Caco-2 (cell line): ENCODE results near the gene EPS15. TPM values are rescaled to one million over a fixed set of nuclear protein-coding genes. Genes with fewer than 3 reads are reported as not detected.

Experiments
- BruUV-seq: library from RNA; stranded (reverse); fragments of 400-500 nt; replicated peaks from 2 replicates; lab custom pipeline; 2021; lab: Mats Ljungman, UMichigan
- CTCF ChIA-PET: fragments of 300-600 bp; sonication (Branson Sonifier 250); formaldehyde crosslinking; loops from one replicate; lab custom pipeline; 2022; ENCODE audit warnings: antibody characterized with exemption; lab: Charles Lee
- POLR2A ChIA-PET: fragments of 300-600 bp; sonication (Branson Sonifier 250); formaldehyde crosslinking; loops from one replicate; lab custom pipeline; 2022; ENCODE audit warnings: antibody characterized with exemption; lab: Charles Lee
- DNase-seq, 2 experiments: peaks; one replicate each; pipeline versions ENCODE4 v3.0.0 to v3.0.0-alpha.2; 2020 to 2022
- H3K27me3 ChIP-seq: replicated peaks from 2 replicates; pipeline ENCODE4 v1.6.0; 2011; ENCODE audit warnings: low read length; ENCODE audit not compliant: control insufficient read depth, insufficient read depth
- H3K36me3 ChIP-seq: 2 replicates; pipeline ENCODE4 v1.5.1; 2011; ENCODE audit warnings: low read length; ENCODE audit not compliant: control insufficient read depth, insufficient read depth
- H3K4me1 ChIP-seq: fragments of 250-450 bp; sonication (Bioruptor Pico); 2 replicates; pipeline ENCODE4 v1.5.1; 2020; ENCODE audit warnings: mild to moderate bottlenecking
- H3K4me3 ChIP-seq: 2 replicates; pipeline ENCODE4 v1.5.1; 2011; ENCODE audit warnings: low read depth, mild to moderate bottlenecking, control low read depth, low read length
- H3K9me3 ChIP-seq: fragments of 250-450 bp; sonication (Bioruptor Pico); 2 replicates; pipeline ENCODE4 v1.5.1; 2020; ENCODE audit warnings: mild to moderate bottlenecking, moderate library complexity
- H3K27ac Mint-ChIP-seq: one replicate; pipeline ENCODE4 v1.8.0; 2022; ENCODE audit warnings: mixed read lengths; ENCODE audit not compliant: unreplicated experiment
- H3K27me3 Mint-ChIP-seq: one replicate; pipeline ENCODE4 v1.8.0; 2022; ENCODE audit warnings: mixed read lengths; ENCODE audit not compliant: insufficient read depth, unreplicated experiment
- H3K36me3 Mint-ChIP-seq: one replicate; pipeline ENCODE4 v1.8.0; 2022; ENCODE audit warnings: mild to moderate bottlenecking, mixed read lengths; ENCODE audit not compliant: insufficient read depth, unreplicated experiment
- H3K4me1 Mint-ChIP-seq: one replicate; pipeline ENCODE4 v1.8.0; 2022; ENCODE audit warnings: low read depth, mixed read lengths; ENCODE audit not compliant: unreplicated experiment
- H3K4me3 Mint-ChIP-seq: one replicate; pipeline ENCODE4 v1.8.0; 2022; ENCODE audit warnings: mild to moderate bottlenecking, moderate library complexity, mixed read lengths; ENCODE audit not compliant: unreplicated experiment
- H3K9me3 Mint-ChIP-seq: one replicate; pipeline ENCODE4 v1.8.0; 2022; ENCODE audit warnings: mixed read lengths; ENCODE audit not compliant: unreplicated experiment
- CTCF ChIP-seq, 2 experiments: fragments of 200-600 bp in 1 of 2; IDR thresholded peaks; 1 replicate in 1 of 2; 2 replicates in 1 of 2; pipeline versions ENCODE4 v1.5.1 to v1.8.0; 2011 to 2022; ENCODE audit warnings: antibody characterized with exemption in 1 of 2, control low read depth in 1 of 2, inconsistent platforms in 1 of 2, low read depth in 1 of 2, low read length in 1 of 2, mild to moderate bottlenecking in 1 of 2, moderate library complexity in 1 of 2; ENCODE audit not compliant: insufficient read depth in 1 of 2, severe bottlenecking in 1 of 2, unreplicated experiment in 1 of 2
- intact Hi-C: fragments of 100-400 bp; cut with micrococcal nuclease; formaldehyde crosslinking; loops from one replicate; pipeline ENCODE4 v1.10.0; 2022; ENCODE audit not compliant: unreplicated experiment
- total RNA-seq: library from RNA; stranded (reverse); gene quantifications from 2 replicates; pipeline ENCODE4 v1.2.3, GENCODE V29; 2022

EPS15 gene
- total RNA-seq, 1 experiment from 2014 or later, result 41.5 TPM

GRCh38 chr1:51323778-51324177 is 195.3 kb downstream of the EPS15 start:
- peaks cover 6% of the 10 kb centered on the region for H3K4me1 Mint-ChIP-seq
- Histone ChIP-seq H3K9me3 (no peaks in the 10 kb centered on the region), H3K36me3 (no peaks in the 10 kb centered on the region), H3K4me1 (no peaks in the 10 kb centered on the region), H3K4me3 (no peak overlapping the region), H3K27me3 (no peaks in the 10 kb centered on the region)
- TF ChIP-seq CTCF (IDR thresholded peaks at IDR 0.05; ENCODE audit: insufficient read depth in 1 of 2, low read depth in 1 of 2, low read length in 1 of 2, severe bottlenecking in 1 of 2, unreplicated experiment in 1 of 2), result no peak
- DNase-seq, result no peak
- intact Hi-C loops, result no loop called here
- H3K4me3 Mint-ChIP-seq, result no peak overlapping the region
- H3K27me3 Mint-ChIP-seq, result no peaks in the 10 kb centered on the region
- no TSS peak for BruUV-seq
- no peaks in the 10 kb centered on the region for H3K9me3 Mint-ChIP-seq
- CTCF ChIA-PET, result no interaction called here
- no peaks in the 10 kb centered on the region for H3K36me3 Mint-ChIP-seq
- H3K27ac Mint-ChIP-seq, result no peak overlapping the region
- POLR2A ChIA-PET, result no interaction called here

- no peak overlapping the region for H3K4me3 Mint-ChIP-seq
- peaks cover 6% of the 10 kb centered on the region for H3K4me1 Mint-ChIP-seq
- no peaks in the 10 kb centered on the region for H3K9me3 Mint-ChIP-seq
- no peak for DNase-seq
- no peaks in the 10 kb centered on the region for H3K27me3 Mint-ChIP-seq
- no peaks in the 10 kb centered on the region for H3K9me3 ChIP-seq
- H3K4me3 ChIP-seq, result no peak overlapping the region
- H3K27me3 ChIP-seq, result no peaks in the 10 kb centered on the region
- no peak overlapping the region for H3K27ac Mint-ChIP-seq
- POLR2A ChIA-PET, result no interaction called here
- intact Hi-C loops, result no loop called here
- CTCF ChIA-PET, result no interaction called here
- BruUV-seq, result no TSS peak
- no peaks in the 10 kb centered on the region for H3K4me1 ChIP-seq
- no peaks in the 10 kb centered on the region for H3K36me3 Mint-ChIP-seq
- H3K36me3 ChIP-seq, result no peaks in the 10 kb centered on the region
- no peak for TF ChIP-seq CTCF (IDR thresholded peaks at IDR 0.05; ENCODE audit: insufficient read depth in 1 of 2, low read depth in 1 of 2, low read length in 1 of 2, severe bottlenecking in 1 of 2, unreplicated experiment in 1 of 2)
Observed at GRCh38 chr1:51322417-51323101, 196.5 kb downstream of the EPS15 start.

GRCh38 chr1:51321924-51322280 is 197.2 kb downstream of the EPS15 start:
- Histone ChIP-seq H3K4me3 (no peak overlapping the region), H3K36me3 (no peaks in the 10 kb centered on the region), H3K9me3 (no peaks in the 10 kb centered on the region), H3K27me3 (no peaks in the 10 kb centered on the region), H3K4me1 (no peaks in the 10 kb centered on the region)
- ChIA-PET POLR2A (no interaction called here), CTCF (no interaction called here)
- intact Hi-C loops, result no loop called here
- H3K9me3 Mint-ChIP-seq, result no peaks in the 10 kb centered on the region
- no peak overlapping the region for H3K4me3 Mint-ChIP-seq
- no peak for TF ChIP-seq CTCF (IDR thresholded peaks at IDR 0.05; ENCODE audit: insufficient read depth in 1 of 2, low read depth in 1 of 2, low read length in 1 of 2, severe bottlenecking in 1 of 2, unreplicated experiment in 1 of 2)
- H3K27me3 Mint-ChIP-seq, result no peaks in the 10 kb centered on the region
- H3K27ac Mint-ChIP-seq, result no peak overlapping the region
- H3K4me1 Mint-ChIP-seq, result peaks cover 6% of the 10 kb centered on the region
- no TSS peak for BruUV-seq
- DNase-seq, result no peak
- H3K36me3 Mint-ChIP-seq, result no peaks in the 10 kb centered on the region
